HL-60/S4 treated with retinoic acid at 250 ng/mL for 4 days and 3 days (cell line): Measurements from ENCODE around the gene BCL6.

Experiments used
- in situ Hi-C: fragments of 300-500 bp; cut with MboI; formaldehyde crosslinking; loops from 2 replicates; pipeline ENCODE4 v1.7.0; 2022; ENCODE audit warnings: low sequenced_read_pairs

Gene BCL6

GRCh38 chr3:187740421-187741399 lies 4.6 kb downstream of the BCL6 start:
- in situ Hi-C loops: loop anchor here (5.0 kb wide), 1 partner anchor 1212 kb away; no protein-coding TSS in a partner anchor

- in situ Hi-C loops: loop anchor here (5.0 to 10.0 kb wide), 2 partner anchors 1213 to 1405 kb away; no protein-coding TSS in a partner anchor
These were observed 5.5 kb downstream of the BCL6 start for GRCh38 chr3:187739561-187740332.

- in situ Hi-C loops: loop anchor here (10.0 kb wide), 1 partner anchor 1406 kb away; no protein-coding TSS in a partner anchor
These were observed 6.1 kb downstream of the BCL6 start for GRCh38 chr3:187739094-187739560.

- in situ Hi-C loops: loop anchor here (10.0 kb wide), 1 partner anchor 1406 kb away; no protein-coding TSS in a partner anchor
These were observed 6.8 kb downstream of the BCL6 start for GRCh38 chr3:187738331-187739093.

- in situ Hi-C loops: loop anchor here (10.0 kb wide), 1 partner anchor 1407 kb away; no protein-coding TSS in a partner anchor
These were observed 7.3 kb downstream of the BCL6 start for GRCh38 chr3:187738071-187738330.

- in situ Hi-C loops: loop anchor here (10.0 kb wide), 1 partner anchor 1407 kb away; no protein-coding TSS in a partner anchor
These were observed 7.7 kb downstream of the BCL6 start for GRCh38 chr3:187737368-187738070.

- in situ Hi-C loops: loop anchor here (10.0 kb wide), 1 partner anchor 1408 kb away; no protein-coding TSS in a partner anchor
These were observed 8.3 kb downstream of the BCL6 start for GRCh38 chr3:187737006-187737367.

- in situ Hi-C loops: loop anchor here (10.0 kb wide), 1 partner anchor 1408 kb away; no protein-coding TSS in a partner anchor
These were observed 8.8 kb downstream of the BCL6 start for GRCh38 chr3:187736418-187736871.

GRCh38 chr3:187735837-187736236 lies 9.4 kb downstream of the BCL6 start:
- in situ Hi-C loops: loop anchor here (10.0 kb wide), 1 partner anchor 1409 kb away; no protein-coding TSS in a partner anchor

- in situ Hi-C loops: loop anchor here (10.0 kb wide), 1 partner anchor 1409 kb away; no protein-coding TSS in a partner anchor
These were observed 9.9 kb downstream of the BCL6 start for GRCh38 chr3:187735383-187735782.

GRCh38 chr3:187734841-187735240 lies 10.4 kb downstream of the BCL6 start:
- in situ Hi-C loops: loop anchor here (10.0 kb wide), 1 partner anchor 1410 kb away; no protein-coding TSS in a partner anchor

- in situ Hi-C loops: loop anchor here (10.0 kb wide), 1 partner anchor 1411 kb away; no protein-coding TSS in a partner anchor
These were observed 11.9 kb downstream of the BCL6 start for GRCh38 chr3:187733371-187733770.

GRCh38 chr3:187729598-187729997 lies 15.7 kb downstream of the BCL6 start:
- in situ Hi-C loops: no loop called here

GRCh38 chr3:187728940-187729583 lies 16.2 kb downstream of the BCL6 start:
- in situ Hi-C loops: no loop called here

GRCh38 chr3:187728248-187728647 lies 17.0 kb downstream of the BCL6 start:
- in situ Hi-C loops: no loop called here

GRCh38 chr3:187726564-187726963 lies 18.7 kb downstream of the BCL6 start:
- in situ Hi-C loops: no loop called here

- in situ Hi-C loops: no loop called here
These were observed 19.5 kb downstream of the BCL6 start for GRCh38 chr3:187725653-187726370.

GRCh38 chr3:187725224-187725623 lies 20.0 kb downstream of the BCL6 start:
- in situ Hi-C loops: no loop called here
